HT-29 (cell line): ENCODE results near the gene HBZ. TPM values are rescaled to one million over a fixed set of nuclear protein-coding genes. Genes with fewer than 3 reads are reported as not detected.
"Not testable (repeated sequence)": the region's sequence is repeated elsewhere in the genome, so short reads cannot be mapped to it uniquely, and the experiment has no call there.

Experiments used
- DNase-seq: peaks from one replicate; pipeline ENCODE4 v3.0.0-alpha.2; 2015; ENCODE audit warnings: low spot score
- total RNA-seq: library from RNA; depleted of rRNA; stranded (reverse); fragments of >200 nt; shearing (Covaris generic); gene quantifications from 2 replicates; pipeline ENCODE4 v1.2.3, GENCODE V29; 2014

HBZ gene
- total RNA-seq, 1 experiment from 2014 or later: not detected

GRCh38 chr16:179211-180092 lies 27.0 kb downstream of the HBZ start:
- DNase-seq: no peak

- no peak for DNase-seq
These were observed 27.7 kb downstream of the HBZ start, which contains the start of gene HBQ1 for GRCh38 chr16:180101-180675. HBQ1 (plus strand) TSS chr16:180459; CDS start chr16:180487, 28 bp downstream.

- peak; percentile 82 for DNase-seq
These were observed 28.5 kb downstream of the HBZ start for GRCh38 chr16:180681-181564.

- no peak for DNase-seq
These were observed 29.1 kb downstream of the HBZ start for GRCh38 chr16:181565-182021.

GRCh38 chr16:183005-183404 lies 30.6 kb downstream of the HBZ start:
- DNase-seq: no peak

- DNase-seq: no peak
These were observed 32.8 kb downstream of the HBZ start for GRCh38 chr16:185213-185612.

GRCh38 chr16:185691-186090 lies 33.2 kb downstream of the HBZ start:
- no peak for DNase-seq

- no peak for DNase-seq
These were observed 34.9 kb downstream of the HBZ start for GRCh38 chr16:187330-187729.

- peak; percentile 27 for DNase-seq
These were observed 36.2 kb downstream of the HBZ start for GRCh38 chr16:188674-189073.

- DNase-seq: no peak
These were observed 37.3 kb downstream of the HBZ start for GRCh38 chr16:189604-190186.

- no peak for DNase-seq
These were observed 39.4 kb downstream of the HBZ start for GRCh38 chr16:191831-192230.

GRCh38 chr16:192686-193085 lies 40.2 kb downstream of the HBZ start:
- DNase-seq: no peak

- DNase-seq: no peak
These were observed 41.0 kb downstream of the HBZ start for GRCh38 chr16:193441-193840.

GRCh38 chr16:194516-194915 lies 42.1 kb downstream of the HBZ start:
- DNase-seq: no peak

- DNase-seq: no peak
These were observed 47.9 kb downstream of the HBZ start for GRCh38 chr16:200388-200787.

- DNase-seq: no peak
These were observed 50.8 kb downstream of the HBZ start for GRCh38 chr16:203246-203645.

GRCh38 chr16:204046-204445 lies 51.6 kb downstream of the HBZ start:
- not testable (repeated sequence) for DNase-seq
